Psoas muscle (tissue), 8 donors: ENCODE measurements around the gene TUBB4B. TPM values are rescaled to one million over a fixed set of nuclear protein-coding genes. Genes with fewer than 3 reads are reported as not detected.

Experiments used
- ATAC-seq, 4 donors: fragments of 200-7000 bp; cut with Tn5 transposase; one replicate each; pipeline ENCODE4 v1.9.1; 2020; ENCODE audit warnings: moderate library complexity in 3 of 4, mild to moderate bottlenecking in 2 of 4
- DNase-seq, 2 donors: peaks; one replicate each; pipeline ENCODE4 v3.0.0-alpha.2; 2020
- H3K27ac ChIP-seq: fragments of 200-600 bp; one replicate; pipeline ENCODE4 v1.8.0; 2022
- H3K27me3 ChIP-seq, 3 donors: fragments of 200-600 bp in 1 of 3; one replicate each; pipeline versions ENCODE4 v1.6.1 to v1.8.0; 2013 to 2022; ENCODE audit warnings: low read length in 2 of 3, mild to moderate bottlenecking in 2 of 3, moderate library complexity in 1 of 3; ENCODE audit not compliant: insufficient read depth in 3 of 3
- H3K36me3 ChIP-seq, 2 donors: fragments of 200-600 bp in 1 of 2; one replicate each; pipeline versions ENCODE4 v1.6.1 to v1.8.0; 2013 to 2022; ENCODE audit warnings: low read depth in 1 of 2, mild to moderate bottlenecking in 1 of 2, moderate library complexity in 1 of 2; ENCODE audit not compliant: insufficient read depth in 1 of 2
- H3K4me1 ChIP-seq: fragments of 200-600 bp; one replicate; pipeline ENCODE4 v1.8.0; 2022
- H3K4me3 ChIP-seq: fragments of 200-600 bp; one replicate; pipeline ENCODE4 v1.8.0; 2022; ENCODE audit warnings: mild to moderate bottlenecking
- H3K9me3 ChIP-seq: fragments of 200-600 bp; one replicate; pipeline ENCODE4 v1.8.0; 2022
- CTCF ChIP-seq: fragments of 200-600 bp; IDR thresholded peaks from one replicate; pipeline ENCODE4 v1.8.0; 2022; ENCODE audit warnings: antibody characterized with exemption
- WGBS, 3 donors: extraction: QIAGEN DNeasy Blood & Tissue Kit; methylation state at CpG; one replicate each; pipeline versions ENCODE4 v1.1.6 to v1.1.7; 2013; 5-methylcytosine and 5-hydroxymethylcytosine counted together
- intact Hi-C, 2 donors: fragments of 100-400 bp; cut with DNase I; formaldehyde crosslinking; loops; one replicate each; pipeline versions ENCODE4 v1.11.0 to v1.14.2; 2022
- polyA plus RNA-seq, 3 donors: library from polyadenylated mRNA; stranded (reverse); fragments of 200-250 nt; gene quantifications; one replicate each; pipeline ENCODE4 v1.2.3, GENCODE V29; 2013
- total RNA-seq, 4 donors: library from RNA; stranded (reverse); fragmentation: NEBNext Ultra II Directional in 2 of 4; extraction: Animal tissue kit (Norgen Biotek cat#: 25700) in 2 of 4; gene quantifications; one replicate each; pipeline versions ENCODE4 v1.2.1 to v1.2.4, GENCODE V29; 2021 to 2023
- donor health status: healthy with polysubstance abuse.
- donor health status: DM: no; HTN: no; CAD: no; lungs with moderate emphysema.
- donor health status: Bipolar disorder and iron deficiency.
- donor health status: healthy.
- donor health status: DM: yes; HTN: yes; CAD: no.
- donor health status: DM: no; HTN: no; CAD: no.
- donor health status: DM: no; HTN: no; CAD: no.
- donor health status: DM: yes; HTN: yes; CAD: no.

TUBB4B gene
- total and polyA plus RNA-seq, 7 donors: 111 to 838 (median 273) TPM

GRCh38 chr9:137251490-137252268, 10.6 kb downstream of the TUBB4B start:
- Histone ChIP-seq H3K4me3 (no peak overlapping the region), H3K27ac (no peak overlapping the region), H3K9me3 (no peaks in the 10 kb centered on the region), H3K27me3 (no peaks in the 10 kb centered on the region), H3K4me1 (peaks cover 22% of the 10 kb centered on the region), H3K36me3 (peaks cover 0 to 6% of the 10 kb centered on the region in 2 donors)
- ATAC-seq (no peak), DNase-seq (no peak)
- intact Hi-C loops: no loop called here
- WGBS, 3 donors: 84 to 87% (median 84%) methylated on average over 21 to 22 of the region's 22 CpGs
- TF ChIP-seq CTCF: no peak

GRCh38 chr9:137252555-137253506, 11.7 kb downstream of the TUBB4B start:
- H3K36me3 ChIP-seq: peaks cover 0 to 16% of the 10 kb centered on the region in 2 donors
- H3K27me3 ChIP-seq: no peaks in the 10 kb centered on the region
- 87 to 93% (median 91%) methylated on average over 26 to 35 of the region's 35 CpGs for WGBS, 3 donors
- intact Hi-C loops: no loop called here
- TF ChIP-seq CTCF: no peak
- H3K4me3 ChIP-seq: no peak overlapping the region
- no peak overlapping the region for H3K27ac ChIP-seq
- H3K4me1 ChIP-seq: peaks cover 17% of the 10 kb centered on the region
- DNase-seq (no peak), ATAC-seq (no peak)
- H3K9me3 ChIP-seq: no peaks in the 10 kb centered on the region

GRCh38 chr9:137253717-137254623, 12.9 kb downstream of the TUBB4B start:
- H3K27ac ChIP-seq: peak overlapping the region; percentile 80

More at GRCh38 chr9:137253717-137254623, 12.9 kb downstream of the TUBB4B start:
- intact Hi-C loops: no loop called here
- 51 to 61% (median 52%) methylated on average over 21 of the region's 21 CpGs for WGBS, 3 donors
- Histone ChIP-seq H3K9me3 (no peaks in the 10 kb centered on the region), H3K27me3 (no peaks in the 10 kb centered on the region), H3K36me3 (peaks cover 0 to 28% of the 10 kb centered on the region in 2 donors), H3K4me1 (peaks cover 14% of the 10 kb centered on the region), H3K4me3 (peak overlapping the region; percentile 98)
- DNase-seq (no peak), ATAC-seq (peak in 3 of 4 donors; percentile 12 to 17 (median 17))
- TF ChIP-seq CTCF: no peak
